GM12878 (cell line): Measurements from ENCODE around the gene ATP13A4. TPM values are rescaled to one million over a fixed set of nuclear protein-coding genes. Genes with fewer than 3 reads are reported as not detected.

Experiments used
- ATAC-seq: fragments of 200-7000 bp; cut with Tn5 transposase; 3 replicates; pipeline ENCODE4 v1.9.1; 2020; ENCODE audit warnings: mild to moderate bottlenecking, moderate library complexity
- BruUV-seq: library from RNA; stranded (reverse); fragments of 400-500 nt; replicated peaks from 2 replicates; lab custom pipeline; 2021; lab: Mats Ljungman, UMichigan
- CTCF ChIA-PET: fragments of 300-600 bp; sonication (Branson Sonifier 250); formaldehyde crosslinking; extraction: SDS; loops from one replicate; lab custom pipeline; 2021; ENCODE audit warnings: inconsistent platforms; lab: Yijun Ruan, JAX
- POLR2A ChIA-PET: fragments of 350-600 bp; formaldehyde crosslinking; extraction: SDS; loops from one replicate; lab custom pipeline; 2021; ENCODE audit warnings: inconsistent platforms; lab: Charles Lee
- RAD21 ChIA-PET: fragments of 300-600 bp; sonication (Branson Sonifier 250); formaldehyde crosslinking; loops from one replicate; lab custom pipeline; 2023; ENCODE audit warnings: antibody characterized with exemption; ENCODE audit not compliant: unreplicated experiment; lab: Charles Lee
- SMC1A ChIA-PET: fragments of 300-600 bp; sonication (Branson Sonifier 250); formaldehyde crosslinking; loops from one replicate; lab custom pipeline; 2023; ENCODE audit not compliant: unreplicated experiment, uncharacterized antibody; lab: Charles Lee
- DNase-seq: peaks from one replicate; pipeline ENCODE4 v3.0.0-alpha.2; 2011; ENCODE audit warnings: low read depth, low spot score
- FAIRE-seq: peaks from 3 replicates; lab custom pipeline; 2011; peaks lifted over from hg19 to GRCh38; lab: Jason Lieb, UNC
- H2AFZ ChIP-seq: 2 replicates; pipeline ENCODE4 v1.6.0; 2011; ENCODE audit warnings: low read depth, low read length, control low read depth; ENCODE audit not compliant: control insufficient read depth
- H3K27ac ChIP-seq: 2 replicates; pipeline ENCODE4 v1.5.1; 2011; ENCODE audit warnings: control low read depth; ENCODE audit not compliant: control insufficient read depth, insufficient read depth
- H3K27me3 ChIP-seq, 2 experiments: replicated peaks in 1 of 2; 2 replicates each; pipeline versions ENCODE4 v1.6.0 to v1.6.1; 2011; ENCODE audit warnings: low read length in 1 of 2; ENCODE audit not compliant: control insufficient read depth in 2 of 2, insufficient read depth in 2 of 2
- H3K36me3 ChIP-seq, 2 experiments: 2 replicates each; pipeline ENCODE4 v1.5.1; 2011; ENCODE audit warnings: low read length in 1 of 2; ENCODE audit not compliant: control insufficient read depth in 2 of 2, insufficient read depth in 2 of 2
- H3K4me1 ChIP-seq: 2 replicates; pipeline ENCODE4 v1.6.1; 2011; ENCODE audit warnings: mild to moderate bottlenecking, low read length, moderate library complexity, mixed read lengths; ENCODE audit not compliant: control insufficient read depth, insufficient read depth
- H3K4me2 ChIP-seq: 2 replicates; pipeline ENCODE4 v1.6.0; 2011; ENCODE audit warnings: control low read depth; ENCODE audit not compliant: control insufficient read depth, insufficient read depth
- H3K4me3 ChIP-seq: fragments of 200-600 bp; sonication (generic); 2 replicates; pipeline ENCODE4 v1.5.1; 2016
- H3K79me2 ChIP-seq: 2 replicates; pipeline ENCODE4 v1.6.0; 2011; ENCODE audit warnings: low read length; ENCODE audit not compliant: control insufficient read depth, insufficient read depth
- H3K9ac ChIP-seq: 2 replicates; pipeline ENCODE4 v1.8.0; 2011; ENCODE audit warnings: low read length, control low read depth, mixed read lengths; ENCODE audit not compliant: control insufficient read depth, insufficient read depth
- H3K9me3 ChIP-seq: replicated peaks from 3 replicates; pipeline ENCODE4 v1.5.1; 2011; ENCODE audit warnings: mild to moderate bottlenecking, low read length; ENCODE audit not compliant: control insufficient read depth, insufficient read depth
- H4K20me1 ChIP-seq: 2 replicates; pipeline ENCODE4 v1.6.0; 2011; ENCODE audit not compliant: control insufficient read depth, insufficient read depth
- BHLHE40 ChIP-seq, 2 experiments: fragments of 450-650 bp in 1 of 2; IDR thresholded peaks; 2 replicates each; pipeline ENCODE4 v1.6.1; 2011 to 2017; ENCODE audit warnings: low read depth in 2 of 2, borderline replicate concordance in 1 of 2, improper control_type of control experiment in 1 of 2, low read length in 1 of 2, mild to moderate bottlenecking in 1 of 2
- CHD4 ChIP-seq: fragments of 200-600 bp; sonication (generic); IDR thresholded peaks from 2 replicates; pipeline ENCODE4 v1.6.1; 2016; ENCODE audit warnings: mild to moderate bottlenecking
- E2F8 ChIP-seq: fragments of 450-650 bp; IDR thresholded peaks from 2 replicates; pipeline ENCODE4 v1.6.1; 2018; ENCODE audit warnings: mild to moderate bottlenecking, low read depth, moderate library complexity; ENCODE audit not compliant: partially characterized antibody
- EP300 ChIP-seq, 2 experiments: fragments of 150-350 bp in 1 of 2; IDR thresholded peaks; 2 replicates each; pipeline ENCODE4 v1.6.1; 2011 to 2012; ENCODE audit warnings: low read depth in 2 of 2, low read length in 2 of 2, borderline replicate concordance in 1 of 2, improper control_type of control experiment in 1 of 2, inconsistent platforms in 1 of 2; ENCODE audit not compliant: control insufficient read depth in 1 of 2
- HDAC6 ChIP-seq: fragments of 200-600 bp; sonication (generic); IDR thresholded peaks from one replicate; pipeline ENCODE4 v1.8.0; 2017; ENCODE audit warnings: antibody characterized with exemption; ENCODE audit not compliant: unreplicated experiment
- IRF4 ChIP-seq: IDR thresholded peaks from 2 replicates; pipeline ENCODE4 v1.6.1; 2011; ENCODE audit warnings: low read depth, low read length
- NR2C2 ChIP-seq: IDR thresholded peaks from 2 replicates; pipeline ENCODE4 v1.6.1; 2011; ENCODE audit warnings: borderline replicate concordance, low read depth; ENCODE audit not compliant: control insufficient read depth, insufficient read length
- SREBF2 ChIP-seq: IDR thresholded peaks from 2 replicates; pipeline ENCODE4 v1.6.1; 2012; ENCODE audit warnings: mild to moderate bottlenecking, low read length
- TBL1XR1 ChIP-seq: IDR thresholded peaks from 2 replicates; pipeline ENCODE4 v1.6.1; 2012; ENCODE audit warnings: low read depth, low read length, improper control_type of control experiment
- YBX1 ChIP-seq: fragments of 450-650 bp; IDR thresholded peaks from 2 replicates; pipeline ENCODE4 v1.6.1; 2016; ENCODE audit warnings: antibody characterized with exemption
- WGBS: methylation state at CpG from one replicate; pipeline ENCODE4 v1.1.6; 2016; ENCODE audit warnings: low lambda C conversion rate; ENCODE audit not compliant: insufficient replicate concordance, insufficient coverage; ENCODE audit errors: missing lambda C conversion rate; 5-methylcytosine and 5-hydroxymethylcytosine counted together
- in situ Hi-C: fragments of 300-500 bp; cut with MboI; formaldehyde crosslinking; loops from 9 replicates; pipeline ENCODE4 v1.14.3; 2018; ENCODE audit warnings: mixed read lengths
- intact Hi-C: fragments of 100-400 bp; cut with micrococcal nuclease; formaldehyde crosslinking; loops from one replicate; pipeline ENCODE4 v1.14.2; 2022; ENCODE audit not compliant: unreplicated experiment
- polyA plus RNA-seq, 11 experiments: library from polyadenylated mRNA; depleted of rRNA in 4 of 11; unstranded in 6 of 11; stranded (reverse) in 5 of 11; fragments of >200 nt; fragmentation: Nextera tagmentation in 4 of 11; fragmentation: Illumina TruSeq in 1 of 11; extraction: Ambion mirVana in 4 of 11; extraction: Trizol in 1 of 11; gene quantifications; 1 replicate in 1 of 11; 2 replicates in 10 of 11; pipeline versions ENCODE4 v1.2.1 to v1.2.3, GENCODE V29; 2011 to 2016; ENCODE audit warnings: inconsistent platforms in 2 of 11, missing spikeins in 2 of 11, low read depth in 1 of 11
- total RNA-seq, 4 experiments: library from RNA; depleted of rRNA in 3 of 4; stranded (reverse); fragments of >200 nt in 3 of 4; fragmentation: Illumina TruSeq in 1 of 4; extraction: Trizol in 1 of 4; gene quantifications; 2 replicates each; pipeline versions ENCODE4 v1.2.1 to v1.2.3, GENCODE V29; 2013 to 2021
- TF ChIP-seq, protein P1 (sequence below), 3 experiments: IDR thresholded peaks in 2 of 3; conservative IDR thresholded peaks in 1 of 3; 2 replicates each; pipeline ENCODE4 v1.5.1; 2011; ENCODE audit warnings: low read depth in 3 of 3, low read length in 3 of 3, mild to moderate bottlenecking in 3 of 3, control low read depth in 2 of 3, moderate library complexity in 2 of 3, inconsistent platforms in 1 of 3, mixed read lengths in 1 of 3; ENCODE audit not compliant: control insufficient read depth in 2 of 3, insufficient read depth in 1 of 3; ENCODE audit errors: extremely low read depth in 1 of 3

Gene ATP13A4
- total and polyA plus RNA-seq, 10 of the 15 experiments (the other 5 are each of a cell fraction or from before 2014, with no cell fraction given): 0.29 to 1.7 (median 1.0) TPM; not detected in 1

GRCh38 chr3:193367868-193368267 is 186.8 kb downstream of the ATP13A4 start:
- CTCF ChIA-PET: no interaction called here
- in situ Hi-C loops: no loop called here

More at GRCh38 chr3:193367868-193368267, 186.8 kb downstream of the ATP13A4 start:
- intact Hi-C loops: no loop called here
- Histone ChIP-seq H3K27ac (no peak overlapping the region), H3K79me2 (no peaks in the 10 kb centered on the region), H3K9me3 (no peaks in the 10 kb centered on the region), H3K4me1 (no peaks in the 10 kb centered on the region), H3K4me2 (no peak overlapping the region), H3K4me3 (no peak overlapping the region), H2AFZ (no peak overlapping the region), H4K20me1 (no peaks in the 10 kb centered on the region), H3K36me3 (no peaks in the 10 kb centered on the region), H3K9ac (no peak overlapping the region), H3K27me3 (no peaks in the 10 kb centered on the region; a peak in 1 of 4 replicates)
- DNase-seq: no peak
- ChIA-PET SMC1A (no interaction called here), POLR2A (no interaction called here), RAD21 (no interaction called here)
- TF ChIP-seq IRF4: no peak
- TF ChIP-seq E2F8: no peak
- no peak for TF ChIP-seq HDAC6
- no peak for TF ChIP-seq TBL1XR1
- TF ChIP-seq CHD4: no peak
- no peak for TF ChIP-seq SREBF2
- TF ChIP-seq BHLHE40 (IDR thresholded peaks at IDR 0.05; ENCODE audit: borderline replicate concordance in 1 of 2, low read depth in 2 of 2, low read length in 1 of 2): no peak
- TF ChIP-seq, protein P1, sequence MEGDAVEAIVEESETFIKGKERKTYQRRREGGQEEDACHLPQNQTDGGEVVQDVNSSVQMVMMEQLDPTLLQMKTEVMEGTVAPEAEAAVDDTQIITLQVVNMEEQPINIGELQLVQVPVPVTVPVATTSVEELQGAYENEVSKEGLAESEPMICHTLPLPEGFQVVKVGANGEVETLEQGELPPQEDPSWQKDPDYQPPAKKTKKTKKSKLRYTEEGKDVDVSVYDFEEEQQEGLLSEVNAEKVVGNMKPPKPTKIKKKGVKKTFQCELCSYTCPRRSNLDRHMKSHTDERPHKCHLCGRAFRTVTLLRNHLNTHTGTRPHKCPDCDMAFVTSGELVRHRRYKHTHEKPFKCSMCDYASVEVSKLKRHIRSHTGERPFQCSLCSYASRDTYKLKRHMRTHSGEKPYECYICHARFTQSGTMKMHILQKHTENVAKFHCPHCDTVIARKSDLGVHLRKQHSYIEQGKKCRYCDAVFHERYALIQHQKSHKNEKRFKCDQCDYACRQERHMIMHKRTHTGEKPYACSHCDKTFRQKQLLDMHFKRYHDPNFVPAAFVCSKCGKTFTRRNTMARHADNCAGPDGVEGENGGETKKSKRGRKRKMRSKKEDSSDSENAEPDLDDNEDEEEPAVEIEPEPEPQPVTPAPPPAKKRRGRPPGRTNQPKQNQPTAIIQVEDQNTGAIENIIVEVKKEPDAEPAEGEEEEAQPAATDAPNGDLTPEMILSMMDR (IDR thresholded peaks at IDR 0.05 in 2 of 3, conservative IDR thresholded peaks at IDR 0.05 in 1 of 3; ENCODE audit: control insufficient read depth in 2 of 3, extremely low read depth in 1 of 3, insufficient read depth in 1 of 3, low read depth in 3 of 3, low read length in 3 of 3): no peak
- no peak for TF ChIP-seq YBX1
- TF ChIP-seq EP300 (IDR thresholded peaks at IDR 0.05; ENCODE audit: borderline replicate concordance in 1 of 2, control insufficient read depth in 1 of 2, low read depth in 2 of 2, low read length in 2 of 2): no peak
- no peak for TF ChIP-seq NR2C2
- WGBS: 0% methylated on average over 1 of the region's 1 CpG
- FAIRE-seq: no peak
- no TSS peak for BruUV-seq
- no peak for ATAC-seq
